GM18868 (cell line): ENCODE results near the gene RPS6KL1.

ENCODE experiments used
- ATAC-seq: cut with Tn5 transposase; IDR thresholded peaks from one replicate; pipeline ENCODE4 v1.9.1; 2021; ENCODE audit warnings: mild to moderate bottlenecking, moderate library complexity; ENCODE audit not compliant: unreplicated experiment

Gene RPS6KL1

DNA sequence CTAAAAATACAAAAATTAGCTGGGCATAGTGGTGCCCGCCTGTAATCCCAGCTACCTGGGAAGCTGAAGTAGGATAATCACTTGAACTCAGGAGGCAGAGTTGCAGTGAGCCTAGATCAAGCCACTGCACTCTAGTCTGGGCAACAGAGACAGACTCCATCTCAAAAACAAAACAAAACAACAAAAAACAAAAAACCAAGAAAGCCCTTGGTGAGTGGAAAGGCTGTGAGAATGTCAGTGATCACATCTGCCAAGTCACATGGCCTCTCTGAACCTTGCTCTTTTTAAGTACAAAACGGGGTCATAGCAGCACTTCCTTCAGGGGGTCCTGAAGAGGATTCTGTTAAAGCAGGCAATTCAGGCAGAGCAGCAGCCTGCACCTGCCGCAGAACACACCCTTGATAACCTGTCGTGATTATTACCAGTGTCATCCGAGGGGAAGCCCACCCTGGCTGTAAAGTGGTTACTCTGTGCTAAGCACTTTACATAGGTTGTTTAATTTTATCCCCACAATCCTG is 9.6 kb downstream of the RPS6KL1 start:
- no peak for ATAC-seq

DNA sequence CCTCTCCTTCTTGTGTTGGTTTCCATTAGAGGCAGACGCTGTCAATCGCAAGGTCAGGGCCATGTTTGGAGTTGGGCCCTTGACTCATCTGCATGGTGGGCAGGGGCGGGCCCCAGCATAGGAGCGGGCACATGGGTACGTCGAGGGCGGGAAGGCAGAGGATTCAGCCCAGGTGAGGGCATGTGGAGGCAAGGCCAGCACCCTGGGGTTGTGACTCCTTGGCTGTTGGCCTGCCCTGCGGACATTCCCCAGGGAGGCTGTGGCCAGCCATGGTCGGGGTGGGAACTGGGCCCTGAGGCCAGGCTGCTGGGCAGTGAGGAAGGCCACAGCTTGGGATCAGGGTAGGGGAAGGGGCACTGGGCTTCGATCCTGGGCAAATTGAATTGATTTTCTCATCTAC is 10.3 kb downstream of the RPS6KL1 start:
- no peak for ATAC-seq

- ATAC-seq = no peak
These were observed 10.9 kb downstream of the RPS6KL1 start for GRCh38 chr14:74912111-74912510.

- no peak for ATAC-seq
These were observed 11.4 kb downstream of the RPS6KL1 start for GRCh38 chr14:74911704-74912103.

GRCh38 chr14:74911221-74911620 is 11.8 kb downstream of the RPS6KL1 start:
- ATAC-seq = no peak

- ATAC-seq = no peak
These were observed 12.5 kb downstream of the RPS6KL1 start for GRCh38 chr14:74910556-74910955.

DNA sequence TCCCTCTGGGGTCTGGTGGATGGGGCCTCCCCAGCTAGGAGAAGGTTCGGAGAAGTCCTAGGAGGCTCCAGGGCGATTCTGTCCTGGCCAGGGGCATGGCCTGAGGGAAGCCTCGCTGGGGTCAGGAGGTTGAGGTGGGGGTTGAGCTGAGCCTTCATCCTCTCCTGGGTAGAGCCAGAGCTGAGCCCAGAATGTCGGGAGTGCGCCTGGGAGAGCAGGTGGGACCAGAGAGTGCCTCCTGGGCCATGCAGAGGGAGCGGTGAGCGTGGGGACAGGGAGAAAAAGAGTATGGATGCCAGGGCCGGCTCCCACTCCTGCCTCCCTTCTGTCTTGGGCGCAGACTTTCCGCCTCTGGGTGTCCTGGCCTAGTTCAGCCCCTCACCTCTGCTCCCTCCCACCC is 13.1 kb downstream of the RPS6KL1 start:
- no peak for ATAC-seq

DNA sequence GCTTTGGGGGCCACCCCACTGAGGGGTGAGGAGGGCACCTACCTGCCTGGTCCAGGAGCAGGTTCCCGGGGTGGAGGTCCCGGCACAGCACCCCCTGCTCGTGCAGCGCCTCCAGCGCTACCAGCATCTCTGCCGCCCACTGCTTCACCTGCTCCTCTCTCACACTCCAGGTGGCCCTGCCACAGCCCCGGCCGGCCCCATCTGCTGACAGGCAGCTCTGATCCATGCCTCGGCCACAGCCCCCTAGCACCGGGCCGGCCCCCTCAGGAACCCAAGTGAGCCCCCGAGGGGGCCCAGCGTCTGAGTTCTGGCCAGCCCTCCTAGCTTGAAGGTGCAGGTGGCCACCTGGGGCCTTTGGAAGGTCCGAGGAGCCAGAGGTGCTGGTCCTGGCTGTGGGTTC is 13.6 kb downstream of the RPS6KL1 start:
- no peak for ATAC-seq

DNA sequence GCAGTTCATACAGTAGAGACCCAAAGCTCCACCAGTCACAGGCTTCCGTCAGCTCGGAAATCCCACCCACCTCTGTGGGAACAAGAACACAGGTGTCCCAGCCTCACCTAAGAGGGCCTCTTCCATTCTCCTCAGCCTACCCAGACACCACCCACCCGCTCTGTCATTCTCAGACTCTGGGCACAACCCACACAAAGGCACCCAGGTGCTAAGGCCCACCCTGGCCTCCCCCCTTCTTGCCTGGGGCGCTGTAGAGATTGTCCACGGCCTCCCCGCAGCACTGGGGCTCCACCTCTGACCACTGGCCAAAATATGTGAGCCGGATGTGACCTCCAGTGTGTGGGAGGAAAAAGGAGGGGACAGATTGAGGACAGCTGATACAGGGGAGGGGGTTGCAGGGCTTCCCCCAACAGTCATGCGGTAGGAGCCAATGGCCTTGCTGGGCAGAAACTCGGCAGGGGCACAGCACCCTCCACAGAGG is 14.2 kb downstream of the RPS6KL1 start:
- ATAC-seq = no peak

GRCh38 chr14:74907744-74908143 is 15.3 kb downstream of the RPS6KL1 start:
- ATAC-seq = no peak

- no peak for ATAC-seq
These were observed 16.0 kb downstream of the RPS6KL1 start for GRCh38 chr14:74906925-74907521.

GRCh38 chr14:74905595-74906142 is 17.4 kb downstream of the RPS6KL1 start:
- ATAC-seq = no peak

DNA sequence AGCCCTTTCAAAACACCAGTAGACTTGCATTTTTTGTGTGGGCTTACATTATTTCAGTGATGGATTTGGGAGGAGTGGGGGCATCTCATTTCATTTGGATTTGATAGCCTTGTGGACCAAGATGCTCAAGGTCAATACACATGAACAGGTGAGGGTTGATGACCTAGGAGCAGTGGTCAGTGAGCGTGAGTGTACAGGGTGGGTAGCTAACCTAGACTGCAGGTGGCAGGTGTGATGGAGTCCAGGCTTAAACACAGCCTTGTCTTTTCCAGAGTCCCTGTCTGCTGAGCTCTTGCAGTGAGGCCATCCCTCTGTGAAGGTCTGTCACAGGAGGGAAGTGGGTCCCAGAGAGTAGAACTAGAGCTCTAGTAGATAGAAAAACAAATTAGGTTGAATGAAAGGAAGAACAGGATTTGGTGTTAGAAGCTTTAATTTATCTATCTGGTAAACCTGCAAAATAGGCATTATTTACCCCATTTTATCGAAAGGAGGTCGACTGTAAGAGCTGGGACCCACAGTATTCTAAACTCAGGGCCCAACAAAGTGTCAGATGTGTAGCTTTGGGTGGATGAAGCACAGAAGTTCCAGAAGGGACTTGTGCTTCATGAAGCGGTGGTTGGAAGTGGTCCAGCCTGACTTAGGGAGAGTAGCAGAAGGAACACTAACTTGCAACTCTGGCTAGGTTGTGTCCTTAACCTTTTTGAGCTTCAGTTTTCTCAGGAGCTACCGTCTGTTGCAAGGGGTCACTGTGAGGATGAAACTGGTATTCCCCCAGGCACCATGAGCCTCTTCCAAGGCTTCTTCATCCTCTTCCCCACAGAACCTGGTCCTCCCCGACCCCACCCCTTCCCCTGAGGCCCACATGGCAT is 18.2 kb downstream of the RPS6KL1 start:
- ATAC-seq = no peak

DNA sequence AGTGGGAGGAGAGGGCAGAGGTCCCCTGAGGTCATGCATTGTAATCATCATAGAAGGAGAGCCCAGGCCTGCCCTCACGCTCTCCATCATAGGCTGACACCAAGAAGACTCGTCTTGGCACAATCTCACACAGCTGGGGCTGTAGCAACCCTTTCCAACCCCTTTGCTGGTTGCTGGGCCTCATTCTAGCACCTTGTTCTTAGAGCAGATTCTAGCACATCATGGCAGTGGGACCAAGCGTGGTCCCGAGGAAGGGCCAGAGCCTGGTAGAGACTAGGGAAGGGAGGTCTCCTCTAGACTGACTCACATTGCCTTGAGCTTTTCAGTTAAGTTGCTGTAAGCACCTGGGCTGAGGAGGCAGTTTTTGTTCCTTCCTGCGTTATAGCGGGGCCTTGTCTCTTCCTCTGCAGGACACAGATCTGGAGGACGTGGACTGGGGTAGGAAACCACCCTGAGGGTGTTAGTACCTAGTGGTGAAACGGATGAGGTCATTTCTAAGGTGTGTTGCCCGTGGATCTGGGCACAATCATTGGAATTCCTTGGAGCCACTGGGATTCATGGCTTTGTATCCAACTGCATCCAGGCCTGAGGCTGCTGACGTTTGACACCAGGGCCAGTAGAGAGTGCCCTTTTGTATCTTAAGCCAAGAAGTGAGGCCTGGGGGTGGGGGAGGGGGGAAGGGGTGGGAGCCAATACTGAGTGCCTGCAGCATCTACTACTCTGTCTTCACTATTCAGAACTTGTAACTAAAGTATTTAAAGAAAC is 19.9 kb downstream of the RPS6KL1 start:
- no peak for ATAC-seq

DNA sequence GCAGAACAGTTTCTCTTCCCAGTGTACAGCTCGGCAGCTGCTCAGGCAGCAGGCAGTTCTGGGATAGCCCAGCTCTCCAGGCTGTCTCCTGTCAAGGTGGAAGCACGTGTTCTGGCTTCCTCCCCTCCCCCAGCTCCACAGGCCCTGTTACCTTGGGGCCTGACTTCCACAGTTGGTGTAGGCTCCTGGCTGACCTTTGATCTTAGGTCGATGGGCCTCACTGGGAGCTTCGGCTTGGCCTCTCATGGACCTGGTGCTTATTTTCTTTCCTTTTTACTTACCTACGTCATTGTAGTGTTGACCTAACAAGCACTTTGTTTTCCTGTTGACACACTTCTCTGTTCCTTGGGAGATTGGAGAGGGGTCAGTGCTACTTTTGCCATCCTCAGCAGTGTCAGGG is 24.4 kb downstream of the RPS6KL1 start:
- ATAC-seq = no peak

DNA sequence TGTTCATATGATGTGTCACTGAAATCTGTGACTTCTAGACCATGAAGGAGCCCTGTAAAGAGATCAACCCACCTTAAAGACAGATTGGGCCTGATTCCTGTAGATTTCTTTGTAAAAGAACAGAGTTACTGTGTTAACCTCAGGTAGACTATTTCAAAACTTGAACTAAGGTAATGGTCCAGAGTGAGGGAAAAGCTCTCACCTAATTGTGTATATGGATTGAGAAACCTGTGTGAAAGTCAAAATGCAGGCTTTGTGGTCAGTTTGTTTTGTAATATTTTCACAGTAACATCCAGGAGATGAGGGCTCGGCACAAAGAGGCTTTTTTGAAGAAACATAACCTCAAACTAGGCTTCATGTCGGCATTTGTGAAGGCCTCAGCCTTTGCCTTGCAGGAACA is 25.0 kb downstream of the RPS6KL1 start:
- ATAC-seq = no peak

- no peak for ATAC-seq
These were observed 25.4 kb downstream of the RPS6KL1 start for GRCh38 chr14:74897642-74898041.

DNA sequence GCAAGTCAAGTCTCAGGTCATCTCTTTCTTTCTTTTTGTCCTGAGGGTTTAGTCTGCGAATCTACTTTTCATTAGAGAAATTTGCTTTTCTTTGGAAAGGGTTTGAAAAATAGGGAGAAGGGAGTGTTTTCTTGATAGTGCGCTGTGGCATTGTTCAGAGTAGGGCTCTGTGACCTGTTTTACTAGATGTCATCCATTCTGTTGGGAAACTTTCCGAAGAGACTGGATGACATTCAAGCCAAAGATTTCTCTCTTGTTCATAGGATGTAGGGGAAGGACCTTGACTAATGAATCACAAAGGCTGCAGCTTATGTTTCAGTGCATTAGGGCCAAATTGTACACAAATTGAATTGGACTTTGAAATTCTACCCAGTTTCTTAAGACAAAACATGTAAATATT is 26.7 kb downstream of the RPS6KL1 start:
- no peak for ATAC-seq

- no peak for ATAC-seq
These were observed 29.4 kb downstream of the RPS6KL1 start for GRCh38 chr14:74893614-74894091.

DNA sequence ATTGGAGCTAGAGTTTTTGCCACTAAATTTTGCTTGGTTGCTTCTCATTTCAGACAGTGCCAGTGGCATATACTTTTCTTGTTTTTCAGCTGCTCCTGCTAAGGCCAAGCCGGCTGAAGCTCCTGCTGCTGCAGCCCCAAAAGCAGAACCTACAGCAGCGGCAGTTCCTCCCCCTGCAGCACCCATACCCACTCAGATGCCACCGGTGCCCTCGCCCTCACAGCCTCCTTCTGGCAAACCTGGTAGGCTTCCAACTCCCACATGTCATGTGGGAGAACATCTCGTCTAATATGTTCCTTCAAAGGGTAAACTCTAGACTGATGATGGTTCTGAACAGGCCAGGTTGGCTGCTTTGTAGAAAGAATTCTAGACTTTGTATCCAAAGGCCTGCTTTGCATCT is 30.3 kb downstream of the RPS6KL1 start:
- ATAC-seq = no peak

DNA sequence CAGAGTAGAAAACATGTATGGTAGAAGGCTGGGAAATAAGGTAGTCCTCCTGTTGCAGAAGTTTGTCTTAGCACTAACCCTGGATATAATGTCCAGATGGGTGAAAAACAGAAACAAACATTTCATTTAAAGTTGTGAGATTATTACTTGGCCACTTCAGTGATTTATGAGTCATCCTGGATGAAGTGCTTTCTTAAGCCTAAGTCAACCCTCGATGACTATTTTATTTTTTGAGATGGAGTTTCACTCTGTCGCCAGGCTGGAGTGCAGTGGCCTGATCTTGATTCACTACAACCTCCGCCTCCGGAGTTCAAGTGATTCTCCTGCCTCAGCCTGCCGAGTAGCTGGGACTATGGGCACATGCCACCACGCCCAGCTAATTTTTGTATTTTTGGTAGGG is 31.2 kb downstream of the RPS6KL1 start:
- no peak for ATAC-seq
